ENCODE results near the gene PALLD. TPM values are rescaled to one million over a fixed set of nuclear protein-coding genes. Genes with fewer than 3 reads are reported as not detected.

PALLD gene
- total RNA-seq, 1 experiment from 2014 or later = 23.7 TPM

GRCh38 chr4:168588916-168589531 lies 92.2 kb downstream of the PALLD start:
- DNase-seq (ENCODE audit: low spot score) = no peak
- ATAC-seq = no peak
- Mint-ChIP-seq H3K4me3 (no peak overlapping the region), H3K4me1 (peaks cover 4% of the 10 kb centered on the region), H3K27me3 (ENCODE audit: low read depth) (no peaks in the 10 kb centered on the region), H3K27ac (no peak overlapping the region), H3K9me3 (no peaks in the 10 kb centered on the region), H3K36me3 (no peaks in the 10 kb centered on the region)
- CTCF ChIA-PET = interaction anchor here (2.0 kb wide), 1 partner anchor 332 kb away, joined by 4 read pairs; no protein-coding TSS in a partner anchor
- TF ChIP-seq CBFB (CRISPR knock-in tag; IDR thresholded peaks at IDR 0.05; ENCODE audit: low read depth) (no peak), NFATC4 (CRISPR knock-in tag; IDR thresholded peaks at IDR 0.05) (no peak), RORB (CRISPR knock-in tag; IDR thresholded peaks at IDR 0.05) (no peak), SMAD3 (CRISPR knock-in tag; IDR thresholded peaks at IDR 0.05; ENCODE audit: borderline replicate concordance) (no peak), FOXJ3 (CRISPR knock-in tag; IDR thresholded peaks at IDR 0.05; ENCODE audit: borderline replicate concordance) (no peak)
- POLR2A ChIA-PET = no interaction called here

GRCh38 chr4:168592676-168593075 lies 95.8 kb downstream of the PALLD start:
- no peak for ATAC-seq
- no peak overlapping the region for H3K4me3 Mint-ChIP-seq
- CTCF ChIA-PET = no interaction called here
- no peak for DNase-seq (ENCODE audit: low spot score)
- H3K27me3 Mint-ChIP-seq (ENCODE audit: low read depth) = no peaks in the 10 kb centered on the region
- H3K27ac Mint-ChIP-seq = no peak overlapping the region
- no peaks in the 10 kb centered on the region for H3K36me3 Mint-ChIP-seq
- POLR2A ChIA-PET = no interaction called here
- H3K9me3 Mint-ChIP-seq = no peaks in the 10 kb centered on the region
- peaks cover 1% of the 10 kb centered on the region for H3K4me1 Mint-ChIP-seq
- no peak for TF ChIP-seq ATF6 (CRISPR knock-in tag; IDR thresholded peaks at IDR 0.05)
- no peak for TF ChIP-seq RORB (CRISPR knock-in tag; IDR thresholded peaks at IDR 0.05)
- TF ChIP-seq ZNF219 (CRISPR knock-in tag; IDR thresholded peaks at IDR 0.05; ENCODE audit: borderline replicate concordance) = no peak
- no peak for TF ChIP-seq TEAD4 (CRISPR knock-in tag; IDR thresholded peaks at IDR 0.05)
- TF ChIP-seq ZBTB43 (CRISPR knock-in tag; IDR thresholded peaks at IDR 0.05) = no peak
- TF ChIP-seq CREM (CRISPR knock-in tag; IDR thresholded peaks at IDR 0.05) = no peak
- no peak for TF ChIP-seq ZNF423 (CRISPR knock-in tag; IDR thresholded peaks at IDR 0.05)
- TF ChIP-seq ZNF671 (CRISPR knock-in tag; IDR thresholded peaks at IDR 0.05) = no peak
- TF ChIP-seq ETV6 (CRISPR knock-in tag; IDR thresholded peaks at IDR 0.05) = no peak
- TF ChIP-seq ESRRA (CRISPR knock-in tag; IDR thresholded peaks at IDR 0.05; ENCODE audit: borderline replicate concordance) = no peak
- TF ChIP-seq FOXK1 (CRISPR knock-in tag; IDR thresholded peaks at IDR 0.05) = no peak
- no peak for TF ChIP-seq SP1 (CRISPR knock-in tag; conservative IDR thresholded peaks at IDR 0.05)
- no peak for TF ChIP-seq ZNF532 (CRISPR knock-in tag; IDR thresholded peaks at IDR 0.05; ENCODE audit: borderline replicate concordance)
- no peak for TF ChIP-seq ZBTB21 (CRISPR knock-in tag; IDR thresholded peaks at IDR 0.05; ENCODE audit: borderline replicate concordance)
- no peak for TF ChIP-seq PRDM15 (CRISPR knock-in tag; IDR thresholded peaks at IDR 0.05)
- no peak for TF ChIP-seq CDX4 (CRISPR knock-in tag; IDR thresholded peaks at IDR 0.05; ENCODE audit: borderline replicate concordance)
- TF ChIP-seq SOX15 (CRISPR knock-in tag; IDR thresholded peaks at IDR 0.05) = no peak
- no peak for TF ChIP-seq E2F1 (CRISPR knock-in tag; IDR thresholded peaks at IDR 0.05)

All from WTC11 (cell line).